ENCODE measurements around the gene LATS2. TPM values are rescaled to one million over a fixed set of nuclear protein-coding genes. Genes with fewer than 3 reads are reported as not detected.

LATS2 gene
- total and polyA plus RNA-seq, 9 donors, result 12.5 to 41.9 (median 22.8) TPM

DNA sequence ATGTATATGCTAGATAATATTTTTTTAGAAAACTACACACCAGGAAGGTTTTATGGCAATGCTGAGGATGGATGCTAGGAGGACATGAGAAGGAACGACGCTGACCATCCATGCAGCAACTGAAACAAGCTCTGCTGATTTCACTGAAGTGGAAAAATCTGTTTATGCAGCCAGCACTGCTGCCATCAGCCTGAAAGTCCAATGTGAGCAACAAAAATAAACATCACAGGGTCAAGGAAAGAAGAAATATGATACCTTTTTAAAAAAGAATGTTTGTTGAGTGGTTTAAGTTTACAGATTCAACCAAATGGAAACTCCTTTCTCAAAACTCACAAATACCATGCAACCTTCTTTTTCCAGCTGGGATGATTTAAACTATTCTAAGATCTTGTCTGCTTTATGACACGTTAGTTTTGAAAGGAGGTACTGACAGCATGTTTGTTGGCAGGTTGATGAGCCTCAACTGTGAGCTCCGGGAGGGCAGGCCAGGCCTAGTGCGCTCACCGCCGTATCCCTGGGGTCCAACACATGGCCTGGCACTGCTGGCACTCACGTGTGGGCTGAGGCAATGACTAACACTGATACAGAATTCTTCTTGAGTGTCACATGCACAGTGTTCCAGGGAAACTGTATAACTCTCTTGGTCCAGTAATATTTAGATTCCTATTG, 46.8 kb downstream of the LATS2 start:
- no peaks in the 10 kb centered on the region for H3K36me3 ChIP-seq
- H3K27ac ChIP-seq, result peak overlapping the region in 1 of 2 donors; percentile 67
- H3K4me1 ChIP-seq (ENCODE audit: insufficient read depth), result peaks cover 31% of the 10 kb centered on the region
- TF ChIP-seq, protein P1, sequence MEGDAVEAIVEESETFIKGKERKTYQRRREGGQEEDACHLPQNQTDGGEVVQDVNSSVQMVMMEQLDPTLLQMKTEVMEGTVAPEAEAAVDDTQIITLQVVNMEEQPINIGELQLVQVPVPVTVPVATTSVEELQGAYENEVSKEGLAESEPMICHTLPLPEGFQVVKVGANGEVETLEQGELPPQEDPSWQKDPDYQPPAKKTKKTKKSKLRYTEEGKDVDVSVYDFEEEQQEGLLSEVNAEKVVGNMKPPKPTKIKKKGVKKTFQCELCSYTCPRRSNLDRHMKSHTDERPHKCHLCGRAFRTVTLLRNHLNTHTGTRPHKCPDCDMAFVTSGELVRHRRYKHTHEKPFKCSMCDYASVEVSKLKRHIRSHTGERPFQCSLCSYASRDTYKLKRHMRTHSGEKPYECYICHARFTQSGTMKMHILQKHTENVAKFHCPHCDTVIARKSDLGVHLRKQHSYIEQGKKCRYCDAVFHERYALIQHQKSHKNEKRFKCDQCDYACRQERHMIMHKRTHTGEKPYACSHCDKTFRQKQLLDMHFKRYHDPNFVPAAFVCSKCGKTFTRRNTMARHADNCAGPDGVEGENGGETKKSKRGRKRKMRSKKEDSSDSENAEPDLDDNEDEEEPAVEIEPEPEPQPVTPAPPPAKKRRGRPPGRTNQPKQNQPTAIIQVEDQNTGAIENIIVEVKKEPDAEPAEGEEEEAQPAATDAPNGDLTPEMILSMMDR (IDR thresholded peaks at IDR 0.05), result no peak
- TF ChIP-seq EP300 (IDR thresholded peaks at IDR 0.05) (no peak), POLR2A (IDR thresholded peaks at IDR 0.05) (no peak)
- DNase-seq, result peak; percentile 48 to 65 (median 56)
- H3K4me3 ChIP-seq, result no peak overlapping the region
- no peaks in the 10 kb centered on the region for H3K9me3 ChIP-seq
- intact Hi-C loops (cut with DNase I), result no loop called here
- no peaks in the 10 kb centered on the region for H3K27me3 ChIP-seq
- WGBS, 3 donors, result 10 to 16% (median 11%) methylated on average over 8 of the region's 8 CpGs

DNA sequence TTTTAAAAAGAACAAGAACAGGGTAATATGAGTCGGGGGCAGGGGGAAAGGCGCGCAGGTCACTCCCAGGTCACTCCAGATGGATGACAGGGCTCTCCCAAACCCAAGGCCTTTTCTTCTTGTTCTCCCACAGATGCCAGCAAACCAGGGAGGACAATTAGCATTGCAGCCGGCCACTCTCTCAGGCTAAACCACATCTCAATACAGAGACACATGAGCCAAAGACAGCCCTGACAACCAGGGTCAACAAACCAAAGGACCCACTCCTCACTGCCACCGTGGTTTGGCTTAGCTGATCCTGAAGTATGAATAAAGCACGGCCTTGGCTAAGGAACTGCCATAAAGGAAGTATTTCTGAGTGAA, 47.3 kb downstream of the LATS2 start:
- TF ChIP-seq POLR2A (IDR thresholded peaks at IDR 0.05), result no peak
- TF ChIP-seq EP300 (IDR thresholded peaks at IDR 0.05), result no peak
- TF ChIP-seq, protein P1 (IDR thresholded peaks at IDR 0.05), result no peak
- no peaks in the 10 kb centered on the region for H3K27me3 ChIP-seq
- 49 to 58% (median 50%) methylated on average over 6 of the region's 6 CpGs for WGBS, 3 donors
- H3K4me1 ChIP-seq (ENCODE audit: insufficient read depth), result peaks cover 31% of the 10 kb centered on the region
- H3K9me3 ChIP-seq, result no peaks in the 10 kb centered on the region
- peak in 1 of 5 donors; percentile 19 for DNase-seq
- intact Hi-C loops (cut with DNase I), result no loop called here
- no peak overlapping the region for H3K4me3 ChIP-seq
- H3K36me3 ChIP-seq, result no peaks in the 10 kb centered on the region
- peak overlapping the region in 1 of 2 donors; percentile 67 for H3K27ac ChIP-seq

DNA sequence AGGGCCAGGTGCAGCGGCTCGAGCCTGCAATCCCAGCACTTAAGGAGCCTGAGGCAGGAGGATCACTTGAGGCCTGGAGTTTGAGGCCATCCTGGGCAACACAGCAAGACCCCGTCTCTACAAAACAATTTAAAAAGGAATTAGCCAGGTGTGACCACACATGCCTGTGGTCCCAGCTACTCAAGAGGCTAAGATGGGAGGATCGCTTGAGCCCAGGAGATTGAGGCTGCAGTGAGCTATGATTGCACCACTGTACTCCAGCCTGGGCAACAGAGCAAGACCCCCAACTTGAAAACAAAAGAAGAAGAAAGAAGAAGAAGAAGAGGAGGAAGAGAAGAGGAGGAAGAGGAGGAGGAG, 47.7 kb downstream of the LATS2 start:
- H3K36me3 ChIP-seq, result no peaks in the 10 kb centered on the region
- intact Hi-C loops (cut with DNase I), result no loop called here
- H3K4me1 ChIP-seq (ENCODE audit: insufficient read depth), result peaks cover 31% of the 10 kb centered on the region
- peak overlapping the region in 1 of 2 donors; percentile 67 for H3K27ac ChIP-seq
- H3K4me3 ChIP-seq, result no peak overlapping the region
- H3K9me3 ChIP-seq, result no peaks in the 10 kb centered on the region
- peak in 1 of 5 donors; percentile 11 for DNase-seq
- H3K27me3 ChIP-seq, result no peaks in the 10 kb centered on the region
- no peak for TF ChIP-seq POLR2A (IDR thresholded peaks at IDR 0.05)
- 32 to 37% (median 34%) methylated on average over 4 of the region's 4 CpGs for WGBS, 3 donors

DNA sequence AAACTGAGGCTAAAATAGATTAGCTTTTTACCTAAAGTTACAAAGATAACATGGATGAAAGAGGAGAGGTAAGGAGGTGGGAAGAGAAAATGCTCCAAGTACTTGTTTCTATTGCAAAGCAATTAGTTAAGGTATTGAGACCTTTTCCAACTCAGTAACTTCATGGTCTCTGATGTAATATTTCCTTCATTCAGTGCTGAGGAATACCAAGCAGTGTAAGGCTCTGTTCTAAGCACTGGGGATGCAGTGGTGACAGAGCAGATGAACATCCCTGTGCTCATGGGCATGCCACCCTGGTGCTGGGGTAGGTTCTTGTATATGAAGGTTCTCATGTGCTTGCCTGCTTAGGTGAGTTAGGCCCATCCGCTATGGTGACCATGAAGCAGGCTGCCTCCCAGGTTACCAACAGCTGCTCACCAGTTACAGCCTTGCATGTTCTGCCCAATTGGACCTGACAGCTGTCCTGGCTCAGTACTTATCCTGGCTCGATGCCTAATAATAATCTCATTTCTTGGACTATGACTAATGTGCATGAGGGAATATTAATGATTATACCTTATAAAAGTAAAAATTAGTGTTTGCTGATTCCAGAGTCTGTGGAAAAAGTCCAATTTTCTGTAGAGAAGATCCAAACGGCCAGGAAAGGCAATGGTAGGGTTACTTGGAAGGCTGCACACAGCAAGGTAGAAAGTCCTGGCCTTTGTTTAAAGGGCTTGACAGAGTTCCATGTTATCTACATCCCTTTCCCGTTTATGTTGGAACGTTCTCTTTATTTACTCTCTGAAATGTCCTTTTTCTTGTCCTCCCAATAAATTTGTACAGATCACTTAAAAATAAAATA, 48.3 kb downstream of the LATS2 start:
- H3K27ac ChIP-seq, result peak overlapping the region in 1 of 2 donors; percentile 67
- intact Hi-C loops (cut with DNase I), result no loop called here
- DNase-seq, result peak in 2 of 5 donors; percentile 40 to 43
- H3K4me3 ChIP-seq, result no peak overlapping the region
- H3K9me3 ChIP-seq, result no peaks in the 10 kb centered on the region
- 16 to 19% (median 19%) methylated on average over 5 of the region's 5 CpGs for WGBS, 3 donors
- peaks cover 31% of the 10 kb centered on the region for H3K4me1 ChIP-seq (ENCODE audit: insufficient read depth)
- no peaks in the 10 kb centered on the region for H3K27me3 ChIP-seq
- TF ChIP-seq EP300 (IDR thresholded peaks at IDR 0.05) (no peak), POLR2A (IDR thresholded peaks at IDR 0.05) (no peak)
- TF ChIP-seq, protein P1 (IDR thresholded peaks at IDR 0.05), result no peak
- no peaks in the 10 kb centered on the region for H3K36me3 ChIP-seq

DNA sequence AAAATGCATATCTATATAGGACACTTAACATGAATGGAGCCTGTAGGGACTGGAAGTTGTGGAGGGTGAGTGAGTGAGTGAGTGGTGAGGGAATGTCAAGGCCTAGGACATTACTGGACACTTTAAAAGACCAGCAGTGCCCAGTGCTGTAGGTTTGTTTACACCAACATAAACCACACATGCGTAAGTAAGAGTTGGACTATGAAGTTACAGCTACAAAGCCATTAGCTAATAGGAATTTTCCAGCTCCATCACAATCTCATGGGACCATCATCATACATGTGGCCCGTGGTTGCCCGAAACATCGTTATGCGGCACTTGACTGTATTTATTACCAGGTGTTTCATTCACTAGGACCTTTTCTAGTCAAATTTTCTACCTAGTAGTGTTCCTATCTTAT, 49.2 kb downstream of the LATS2 start:
- H3K4me3 ChIP-seq, result no peak overlapping the region
- no peaks in the 10 kb centered on the region for H3K27me3 ChIP-seq
- intact Hi-C loops (cut with DNase I), result no loop called here
- no peaks in the 10 kb centered on the region for H3K9me3 ChIP-seq
- 74 to 76% (median 76%) methylated on average over 5 of the region's 5 CpGs for WGBS, 3 donors
- no peaks in the 10 kb centered on the region for H3K36me3 ChIP-seq
- H3K4me1 ChIP-seq (ENCODE audit: insufficient read depth), result peaks cover 26% of the 10 kb centered on the region
- TF ChIP-seq POLR2A (IDR thresholded peaks at IDR 0.05) (no peak), EP300 (IDR thresholded peaks at IDR 0.05) (no peak)
- TF ChIP-seq, protein P1 (IDR thresholded peaks at IDR 0.05), result no peak
- H3K27ac ChIP-seq, result no peak overlapping the region
- peak in 1 of 5 donors; percentile 1 for DNase-seq

Measured in ovary (tissue), 9 donors.